HG03135 (cell line): ENCODE results near the gene DOCK2.
"Not testable (repeated sequence)": the region's sequence is repeated elsewhere in the genome, so short reads cannot be mapped to it uniquely, and the experiment has no call there.

Source experiments
- ATAC-seq: cut with Tn5 transposase; IDR thresholded peaks from one replicate; pipeline ENCODE4 v1.9.1; 2021; ENCODE audit warnings: mild to moderate bottlenecking, moderate library complexity; ENCODE audit not compliant: unreplicated experiment

DOCK2 gene

GRCh38 chr5:169811680-169812079 lies 174.6 kb downstream of the DOCK2 start:
- no peak for ATAC-seq

- no peak for ATAC-seq
Observed at GRCh38 chr5:169812786-169813185, 175.7 kb downstream of the DOCK2 start.

- no peak for ATAC-seq
Observed at GRCh38 chr5:169814045-169814444, 177.0 kb downstream of the DOCK2 start.

DNA sequence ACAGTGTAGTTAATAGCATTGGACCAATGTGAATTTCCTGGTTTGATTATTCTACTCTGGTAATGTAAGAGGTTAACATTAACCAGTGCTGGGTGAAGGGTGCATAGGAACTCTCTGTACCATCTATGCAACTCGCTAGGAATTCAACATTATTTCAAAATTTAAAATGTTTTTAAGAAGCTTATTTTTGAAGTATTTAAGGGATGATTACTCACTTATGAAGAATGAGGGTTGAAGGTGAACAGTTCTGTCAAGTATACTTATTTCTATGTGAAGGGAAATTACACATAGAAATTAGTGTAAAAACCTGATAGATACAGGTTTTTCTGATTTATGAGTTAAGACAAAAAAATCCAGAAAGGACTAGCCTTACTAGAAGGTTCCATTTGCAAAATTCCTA lies 177.4 kb downstream of the DOCK2 start:
- ATAC-seq = no peak

DNA sequence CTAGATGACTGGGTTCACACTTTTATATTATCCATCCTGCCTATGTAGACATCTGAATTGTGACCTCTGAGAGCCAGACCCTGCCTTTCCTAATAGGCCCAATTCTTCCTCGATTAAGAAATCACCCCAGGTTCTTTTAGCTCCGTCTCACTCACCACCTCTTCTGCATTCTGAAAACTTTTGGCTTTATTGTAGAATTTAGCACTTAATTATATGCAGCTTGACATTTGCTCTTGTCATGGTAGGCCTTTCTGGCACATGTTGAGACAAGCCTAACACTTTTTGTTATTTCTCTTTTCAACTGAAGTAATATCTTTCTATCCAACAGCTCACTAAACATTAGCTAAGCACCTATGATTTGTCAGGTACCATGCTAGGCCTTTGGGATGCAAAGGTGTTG lies 180.0 kb downstream of the DOCK2 start:
- ATAC-seq = no peak

GRCh38 chr5:169826618-169827017 lies 189.5 kb downstream of the DOCK2 start:
- ATAC-seq = no peak

DNA sequence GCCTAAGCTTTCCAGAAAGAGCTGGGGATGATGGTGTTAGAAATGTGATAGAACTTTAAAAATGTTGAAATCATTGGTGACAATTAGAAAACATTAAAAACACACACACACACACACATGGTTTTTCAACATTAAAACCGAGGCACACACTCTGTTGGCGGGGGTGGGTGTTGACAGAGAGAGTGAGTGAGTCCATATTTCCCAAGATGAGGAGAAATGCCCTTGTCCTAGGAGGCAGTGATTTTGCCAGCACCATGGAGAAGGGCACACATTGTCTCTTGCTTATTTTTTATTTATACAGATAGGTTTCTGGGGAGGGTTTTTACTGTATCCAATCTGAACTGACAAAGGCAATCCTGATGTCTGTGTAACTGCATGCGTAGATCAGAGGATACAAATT lies 190.7 kb downstream of the DOCK2 start:
- no peak for ATAC-seq

- no peak for ATAC-seq
Observed at GRCh38 chr5:169828385-169828784, 191.3 kb downstream of the DOCK2 start.

DNA sequence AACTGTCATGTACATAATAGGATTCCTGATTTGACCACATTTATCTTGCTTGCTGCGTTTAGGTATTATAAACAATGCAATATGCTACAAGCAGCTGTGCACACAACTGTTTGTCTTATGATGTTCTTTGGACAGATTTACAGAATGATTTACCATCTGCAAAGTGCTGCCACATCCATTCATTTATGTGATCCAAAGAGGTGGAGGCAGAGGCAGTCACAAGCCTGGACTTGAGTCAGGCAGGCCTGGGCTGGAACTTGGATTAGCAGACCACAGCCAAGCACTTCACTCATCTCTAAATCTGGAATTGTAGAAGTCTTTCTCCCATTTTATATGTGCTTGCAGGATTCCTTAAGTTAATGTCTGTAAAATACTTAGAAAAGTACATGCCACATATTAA lies 194.3 kb downstream of the DOCK2 start:
- no peak for ATAC-seq

DNA sequence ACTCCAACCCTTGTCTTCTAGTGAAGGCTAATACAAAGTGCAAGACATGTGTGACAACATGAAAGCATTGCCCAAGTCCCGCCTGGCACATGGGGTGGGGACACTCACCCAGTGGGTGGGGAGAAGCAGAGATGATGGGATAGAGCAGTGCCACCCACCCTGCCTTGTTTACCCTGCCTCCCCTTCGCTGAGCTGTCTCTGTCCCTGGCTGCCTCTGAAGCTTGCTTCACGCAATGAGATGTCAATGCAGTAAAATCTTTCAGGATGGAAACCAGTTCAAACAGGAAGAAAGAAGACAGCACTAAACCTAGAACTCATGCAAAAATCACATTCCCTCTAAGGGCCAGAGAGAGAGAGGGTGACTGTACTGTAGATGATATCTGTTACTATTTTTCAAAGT lies 195.2 kb downstream of the DOCK2 start:
- ATAC-seq = no peak

DNA sequence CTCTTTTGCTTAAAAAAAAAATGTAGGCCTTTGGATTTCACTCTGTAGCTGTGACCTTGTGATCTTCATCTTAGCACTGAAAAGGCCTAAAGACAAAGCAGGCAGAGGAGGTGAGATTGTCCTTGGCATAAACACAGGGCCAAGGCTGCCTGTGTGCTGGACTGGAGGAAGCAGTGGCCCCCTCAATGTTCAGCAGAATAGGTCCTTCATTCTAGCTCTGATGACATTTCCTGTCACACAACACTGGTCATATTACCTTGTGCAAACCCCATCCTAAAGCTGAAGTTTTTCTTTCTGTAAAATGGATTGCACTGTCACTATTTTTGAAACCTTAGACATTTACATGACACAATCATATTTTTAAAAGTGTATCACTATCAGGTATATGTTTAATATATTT lies 195.8 kb downstream of the DOCK2 start:
- ATAC-seq = no peak

GRCh38 chr5:169833681-169834292 lies 196.7 kb downstream of the DOCK2 start:
- not testable (repeated sequence) for ATAC-seq

DNA sequence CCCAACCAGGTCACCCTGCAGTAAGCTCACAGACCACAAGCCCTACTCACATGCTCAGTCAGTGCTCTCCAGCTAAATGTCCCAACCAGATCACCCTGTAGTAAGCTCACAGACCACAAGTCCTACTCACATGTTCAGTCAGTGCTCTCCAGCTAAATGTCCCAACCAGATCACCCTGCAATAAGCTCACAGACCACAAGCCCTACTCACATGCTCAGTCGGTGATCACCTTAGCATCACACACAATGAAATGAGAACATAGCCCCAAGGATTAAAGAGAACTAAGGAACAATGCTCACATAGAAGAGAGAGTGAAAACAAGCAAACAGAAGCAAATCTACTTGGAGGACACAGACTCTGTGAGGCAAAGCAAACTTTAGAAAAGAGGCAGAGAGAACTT lies 197.5 kb downstream of the DOCK2 start:
- ATAC-seq = not testable (repeated sequence)

DNA sequence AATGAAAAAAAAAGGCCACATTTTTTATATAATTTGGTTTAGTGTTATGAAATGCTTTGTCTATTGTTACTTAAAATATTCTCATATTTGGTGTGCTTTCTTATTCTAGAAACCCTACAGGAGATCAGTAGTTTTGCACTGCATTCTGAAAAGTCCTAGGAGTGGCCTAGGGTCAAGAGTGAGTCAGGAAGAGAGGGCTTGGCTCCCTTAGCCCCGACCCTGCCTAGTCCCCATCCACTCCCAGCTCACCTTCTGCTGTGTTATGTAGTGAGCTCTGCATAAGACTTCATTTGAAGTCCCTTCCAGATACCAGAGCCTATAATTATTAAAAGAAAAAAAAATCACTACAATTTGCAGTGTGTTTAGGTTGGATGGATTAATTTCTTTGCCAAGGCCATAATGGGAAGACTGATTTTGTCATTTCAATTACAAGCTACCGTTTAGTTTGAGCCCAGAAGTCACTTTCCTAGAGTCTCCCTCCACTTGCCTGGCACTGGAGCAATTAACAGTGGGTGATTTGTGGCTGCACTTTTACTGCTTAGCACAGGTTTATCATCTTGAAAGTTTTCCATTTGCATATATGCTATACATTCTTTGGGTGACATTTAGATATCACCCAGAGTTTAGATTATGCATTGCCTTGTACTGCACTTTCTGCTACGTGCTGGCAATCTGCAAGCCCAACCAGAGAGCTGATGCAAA lies 199.9 kb downstream of the DOCK2 start:
- ATAC-seq = no peak

DNA sequence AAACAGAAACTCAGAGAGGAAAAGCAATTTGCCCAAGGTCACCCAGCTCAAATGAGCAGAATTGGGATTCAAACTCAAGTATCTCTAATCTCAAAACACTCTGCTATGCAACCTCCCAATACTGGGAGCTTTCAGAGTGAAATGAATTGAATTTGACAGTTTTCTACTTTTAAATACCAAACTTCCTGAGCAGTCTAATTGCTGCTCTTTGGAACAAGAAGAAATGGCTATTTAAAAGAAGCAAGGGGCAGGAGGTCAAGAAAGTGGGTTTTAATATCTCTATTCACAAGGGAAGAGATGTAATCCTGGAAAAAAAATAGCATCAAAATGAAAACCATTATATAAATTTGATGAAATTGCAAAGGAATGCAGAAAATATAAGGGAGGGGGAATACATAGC lies 200.6 kb downstream of the DOCK2 start:
- ATAC-seq = no peak

DNA sequence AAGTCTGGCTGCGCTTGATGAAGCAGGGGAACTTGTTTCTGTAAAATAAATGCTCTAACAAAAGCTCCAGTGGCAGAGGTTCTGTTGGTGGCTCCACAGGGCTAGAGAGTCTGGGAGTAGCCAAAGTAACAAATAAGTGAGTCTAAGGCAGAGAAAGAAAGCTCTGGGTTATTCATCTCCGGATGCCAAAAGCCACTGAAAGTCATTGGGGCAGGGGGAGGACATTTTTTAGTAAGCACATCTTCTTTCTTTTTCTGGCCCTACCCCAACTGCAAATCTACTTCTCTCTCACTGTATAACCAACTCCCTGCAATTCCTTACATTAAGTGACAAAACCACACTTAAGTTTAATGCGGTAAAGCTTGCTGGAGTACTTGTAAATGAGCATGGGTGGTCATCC lies 201.6 kb downstream of the DOCK2 start:
- ATAC-seq = peak; percentile 86

DNA sequence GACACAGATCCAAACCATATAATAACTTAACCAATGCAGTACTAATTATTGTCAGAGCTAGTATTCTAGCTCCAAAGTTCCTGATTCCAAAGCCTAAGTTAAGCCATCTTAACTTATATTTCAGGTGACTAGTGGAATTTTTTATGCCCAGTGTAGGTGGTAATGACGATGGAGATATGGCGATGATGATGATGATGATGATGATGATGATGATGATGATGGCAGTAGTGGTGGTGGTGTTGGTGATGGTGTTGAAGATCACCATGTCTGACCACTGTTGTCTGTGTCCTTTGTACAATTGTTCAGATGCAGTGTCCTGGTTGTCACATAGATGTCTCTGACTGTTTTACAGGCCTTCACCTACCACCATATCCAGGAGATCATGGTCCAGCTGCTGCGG lies 203.3 kb downstream of the DOCK2 start:
- ATAC-seq = no peak

GRCh38 chr5:169842699-169843098 lies 205.6 kb downstream of the DOCK2 start:
- no peak for ATAC-seq

DNA sequence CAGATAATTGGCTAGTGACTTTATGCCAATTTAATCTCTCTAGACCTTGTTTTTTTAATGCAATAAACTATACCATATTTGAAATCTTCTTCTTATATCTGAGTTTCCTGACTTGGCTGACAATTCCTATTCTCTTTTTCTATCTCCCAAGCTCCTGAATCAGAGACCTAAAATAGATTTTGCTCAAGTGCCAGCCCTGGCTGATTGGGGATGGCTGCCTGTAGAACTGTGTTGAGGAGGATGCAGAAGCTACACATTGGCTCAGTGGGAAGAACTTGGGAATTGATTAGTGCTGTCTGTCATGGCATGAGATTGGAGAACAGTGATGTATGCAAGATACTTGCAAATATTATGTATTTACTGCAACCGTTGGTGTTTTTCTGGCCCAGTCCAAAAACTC lies 210.4 kb downstream of the DOCK2 start:
- no peak for ATAC-seq

GRCh38 chr5:169848271-169848670 lies 211.2 kb downstream of the DOCK2 start:
- no peak for ATAC-seq

DNA sequence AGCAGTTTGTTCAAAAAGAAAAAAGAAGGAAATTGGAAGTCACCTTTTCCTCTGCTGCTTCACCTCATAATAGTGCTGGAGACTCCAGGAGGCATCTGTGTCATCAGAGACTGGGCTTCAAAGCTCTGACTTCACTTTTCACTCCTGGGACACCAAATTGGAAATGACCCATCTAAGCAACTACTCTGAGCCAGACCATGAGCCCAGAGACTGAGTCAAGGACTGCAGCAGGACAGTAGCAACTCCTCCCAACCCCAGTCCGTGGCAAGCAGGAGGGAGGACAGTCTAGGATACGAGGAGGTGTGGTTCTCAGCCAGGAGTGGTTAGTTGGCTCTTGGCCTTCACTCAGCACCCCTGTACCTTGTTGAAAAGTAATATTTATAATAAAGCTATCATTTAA lies 211.7 kb downstream of the DOCK2 start:
- no peak for ATAC-seq

DNA sequence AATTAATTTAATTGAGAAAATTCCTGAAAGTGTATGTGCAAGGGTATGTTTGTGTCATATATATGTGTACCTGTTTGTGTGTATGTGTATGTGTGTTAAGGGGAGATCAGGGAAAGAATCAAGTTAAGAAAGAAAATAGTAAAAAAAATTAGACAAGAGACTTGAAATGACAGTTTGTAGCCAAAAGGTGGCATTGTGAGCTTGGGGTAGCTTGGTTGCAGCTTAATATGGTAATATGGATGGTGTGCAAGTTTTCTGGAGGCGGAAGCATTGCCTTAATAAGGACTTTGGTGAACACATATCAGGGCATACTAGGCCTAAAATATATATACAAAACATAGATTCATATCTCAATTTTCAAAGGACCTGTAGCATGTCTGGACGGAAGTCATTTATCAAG lies 213.3 kb downstream of the DOCK2 start:
- ATAC-seq = no peak

DNA sequence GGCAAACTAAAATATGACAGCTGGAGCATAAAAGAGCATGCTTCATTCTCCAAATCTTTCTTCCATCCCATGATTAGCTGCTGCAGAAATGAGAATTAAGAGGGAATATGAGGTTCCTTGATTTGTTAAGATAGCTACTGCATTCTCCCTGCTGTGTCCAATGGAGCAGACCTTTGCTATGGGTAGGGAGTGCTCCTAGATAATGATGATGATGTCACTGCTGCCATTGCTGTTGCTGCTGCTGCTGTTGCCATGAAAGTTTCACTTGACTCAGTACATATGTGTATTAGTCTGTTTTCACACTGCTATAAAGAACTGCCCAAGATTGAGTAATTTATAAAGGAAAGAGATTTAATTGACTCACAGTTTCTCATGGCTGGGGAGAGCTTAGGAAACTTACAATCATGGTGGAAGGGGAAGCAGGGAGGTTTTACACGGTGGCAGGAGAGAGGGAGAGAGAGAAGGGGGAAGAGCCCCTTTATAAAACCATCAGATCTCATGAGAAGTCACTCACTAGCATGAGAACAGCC lies 214.3 kb downstream of the DOCK2 start:
- no peak for ATAC-seq
